Mesendoderm (in vitro differentiated cells): Measurements from ENCODE around the gene PTX4.
"Not testable (repeated sequence)": the region's sequence is repeated elsewhere in the genome, so short reads cannot be mapped to it uniquely, and the experiment has no call there.

Experiments
- DNase-seq: peaks from one replicate; pipeline ENCODE4 v3.0.0; 2013
- H2AK5ac ChIP-seq: 2 replicates; pipeline ENCODE4 v1.6.1; 2013; ENCODE audit warnings: low read length, inconsistent platforms
- H2BK120ac ChIP-seq: 2 replicates; pipeline ENCODE4 v1.6.1; 2013; ENCODE audit warnings: low read depth, mild to moderate bottlenecking, low read length, moderate library complexity, mixed read lengths
- H2BK15ac ChIP-seq: replicated peaks from 2 replicates; pipeline ENCODE4 v1.6.1; 2013; ENCODE audit warnings: low read depth, mild to moderate bottlenecking, moderate library complexity
- H2BK5ac ChIP-seq: 2 replicates; pipeline ENCODE4 v1.6.1; 2013; ENCODE audit warnings: low read length, inconsistent platforms
- H3K18ac ChIP-seq: 2 replicates; pipeline ENCODE4 v1.6.1; 2013; ENCODE audit warnings: mild to moderate bottlenecking, low read length, mixed read lengths
- H3K23ac ChIP-seq: one replicate; pipeline ENCODE4 v1.6.1; 2013; ENCODE audit warnings: low read length
- H3K27ac ChIP-seq: 2 replicates; pipeline ENCODE4 v1.5.1; 2013; ENCODE audit warnings: low read depth, mild to moderate bottlenecking, inconsistent platforms, low read length, moderate library complexity
- H3K27me3 ChIP-seq: 2 replicates; pipeline ENCODE4 v1.6.1; 2013; ENCODE audit warnings: low read length, control low read depth, mild to moderate bottlenecking, inconsistent platforms; ENCODE audit not compliant: insufficient read depth, poor library complexity
- H3K36me3 ChIP-seq: 2 replicates; pipeline ENCODE4 v1.6.1; 2013; ENCODE audit warnings: low read length, inconsistent platforms; ENCODE audit not compliant: control insufficient read depth, insufficient read depth
- H3K4ac ChIP-seq: one replicate; pipeline ENCODE4 v1.6.1; 2013; ENCODE audit warnings: low read depth, mild to moderate bottlenecking, low read length, moderate library complexity
- H3K4me1 ChIP-seq: 2 replicates; pipeline ENCODE4 v1.6.1; 2013; ENCODE audit warnings: low read depth, low read length, inconsistent platforms; ENCODE audit not compliant: control insufficient read depth
- H3K4me2 ChIP-seq: 2 replicates; pipeline ENCODE4 v1.6.1; 2013; ENCODE audit warnings: low read length
- H3K4me3 ChIP-seq: 2 replicates; pipeline ENCODE4 v1.5.1; 2013; ENCODE audit warnings: mild to moderate bottlenecking, low read length
- H3K56ac ChIP-seq: one replicate; pipeline ENCODE4 v1.6.1; 2013; ENCODE audit warnings: low read length
- H3K79me1 ChIP-seq: 2 replicates; pipeline ENCODE4 v1.6.1; 2013; ENCODE audit warnings: low read length, inconsistent platforms
- H3K79me2 ChIP-seq: 2 replicates; pipeline ENCODE4 v1.6.1; 2013; ENCODE audit warnings: mild to moderate bottlenecking, low read length; ENCODE audit not compliant: control insufficient read depth, insufficient read depth
- H3K9ac ChIP-seq: 2 replicates; pipeline ENCODE4 v1.6.1; 2013; ENCODE audit warnings: low read length, inconsistent platforms
- H4K5ac ChIP-seq: one replicate; pipeline ENCODE4 v1.6.1; 2013; ENCODE audit warnings: low read length
- H4K8ac ChIP-seq: one replicate; pipeline ENCODE4 v1.6.1; 2013; ENCODE audit warnings: low read depth, mild to moderate bottlenecking, control low read depth, low read length, moderate library complexity
- WGBS: extraction: QIAGEN DNeasy Blood & Tissue Kit; methylation state at CpG from one replicate; pipeline ENCODE4 v1.1.7; 2013; ENCODE audit warnings: low lambda C conversion rate, missing lambda C conversion rate; ENCODE audit not compliant: insufficient coverage; ENCODE audit errors: extremely low coverage; 5-methylcytosine and 5-hydroxymethylcytosine counted together

PTX4 gene

GRCh38 chr16:1443403-1443973, 45.3 kb downstream of the PTX4 start:
- WGBS = no CpG with 5 or more reads among the region's 38 CpGs
- H3K27ac ChIP-seq = no peak overlapping the region

GRCh38 chr16:1442697-1443096, 46.0 kb downstream of the PTX4 start:
- Histone ChIP-seq H4K5ac (no peak overlapping the region), H3K23ac (no peak overlapping the region), H3K27me3 (no peaks in the 10 kb centered on the region), H2AK5ac (no peak overlapping the region), H3K4me2 (no peak overlapping the region), H2BK15ac (no peak overlapping the region), H3K79me1 (no peaks in the 10 kb centered on the region), H3K4ac (no peak overlapping the region), H3K18ac (no peak overlapping the region), H3K36me3 (no peaks in the 10 kb centered on the region), H3K4me1 (no peaks in the 10 kb centered on the region), H4K8ac (no peak overlapping the region), H3K4me3 (no peak overlapping the region), H3K56ac (no peak overlapping the region), H2BK5ac (no peak overlapping the region), H3K27ac (no peak overlapping the region), H2BK120ac (no peak overlapping the region), H3K9ac (no peak overlapping the region), H3K79me2 (no peaks in the 10 kb centered on the region)
- no peak for DNase-seq
- no CpG with 5 or more reads among the region's 24 CpGs for WGBS

More at GRCh38 chr16:1443403-1443973, 45.3 kb downstream of the PTX4 start:
- H2BK120ac ChIP-seq = no peak overlapping the region
- no peak for DNase-seq
- H3K27me3 ChIP-seq = no peaks in the 10 kb centered on the region
- no peak overlapping the region for H4K8ac ChIP-seq
- no peaks in the 10 kb centered on the region for H3K4me1 ChIP-seq
- H3K79me2 ChIP-seq = no peaks in the 10 kb centered on the region
- no peak overlapping the region for H3K56ac ChIP-seq
- H3K18ac ChIP-seq = no peak overlapping the region
- H4K5ac ChIP-seq = no peak overlapping the region
- no peak overlapping the region for H2BK5ac ChIP-seq
- H3K4ac ChIP-seq = no peak overlapping the region
- H2BK15ac ChIP-seq = no peak overlapping the region
- no peak overlapping the region for H2AK5ac ChIP-seq
- no peak overlapping the region for H3K23ac ChIP-seq
- no peaks in the 10 kb centered on the region for H3K79me1 ChIP-seq
- H3K36me3 ChIP-seq = no peaks in the 10 kb centered on the region
- no peak overlapping the region for H3K4me3 ChIP-seq
- no peak overlapping the region for H3K9ac ChIP-seq
- no peak overlapping the region for H3K4me2 ChIP-seq

GRCh38 chr16:1441391-1441829, 47.3 kb downstream of the PTX4 start:
- Histone ChIP-seq H2BK120ac (no peak overlapping the region), H3K27ac (no peak overlapping the region), H3K79me1 (no peaks in the 10 kb centered on the region), H3K4me2 (no peak overlapping the region), H3K9ac (no peak overlapping the region), H3K27me3 (no peaks in the 10 kb centered on the region), H3K18ac (no peak overlapping the region), H3K79me2 (no peaks in the 10 kb centered on the region), H3K4me1 (no peaks in the 10 kb centered on the region), H3K4ac (no peak overlapping the region), H2AK5ac (no peak overlapping the region), H3K56ac (no peak overlapping the region), H2BK5ac (no peak overlapping the region), H3K4me3 (no peak overlapping the region), H4K8ac (no peak overlapping the region), H3K36me3 (no peaks in the 10 kb centered on the region), H2BK15ac (no peak overlapping the region), H4K5ac (no peak overlapping the region), H3K23ac (no peak overlapping the region)
- no CpG with 5 or more reads among the region's 22 CpGs for WGBS
- no peak for DNase-seq

- WGBS = no CpG with 5 or more reads among the region's 4 CpGs
Measured at GRCh38 chr16:1439699-1440074, 49.1 kb downstream of the PTX4 start.

GRCh38 chr16:1439058-1439698, 49.6 kb downstream of the PTX4 start:
- Histone ChIP-seq H3K79me2 (no peaks in the 10 kb centered on the region), H3K79me1 (no peaks in the 10 kb centered on the region), H3K4ac (no peak overlapping the region), H3K18ac (no peak overlapping the region), H3K56ac (no peak overlapping the region), H4K8ac (no peak overlapping the region), H3K4me3 (no peak overlapping the region), H2BK15ac (no peak overlapping the region), H2AK5ac (no peak overlapping the region), H4K5ac (no peak overlapping the region), H3K23ac (no peak overlapping the region), H2BK120ac (no peak overlapping the region), H3K9ac (no peak overlapping the region), H3K27me3 (no peaks in the 10 kb centered on the region), H2BK5ac (no peak overlapping the region), H3K36me3 (no peaks in the 10 kb centered on the region), H3K4me1 (no peaks in the 10 kb centered on the region), H3K4me2 (no peak overlapping the region), H3K27ac (no peak overlapping the region)
- DNase-seq = no peak
- WGBS = no CpG with 5 or more reads among the region's 27 CpGs

More at GRCh38 chr16:1439699-1440074, 49.1 kb downstream of the PTX4 start:
- H4K5ac ChIP-seq, H3K36me3 ChIP-seq, H2AK5ac ChIP-seq, H3K4me1 ChIP-seq, H3K9ac ChIP-seq, H3K4ac ChIP-seq, H3K23ac ChIP-seq, H3K4me2 ChIP-seq, H3K27ac ChIP-seq, H2BK120ac ChIP-seq, H4K8ac ChIP-seq, H3K18ac ChIP-seq, H3K79me1 ChIP-seq, H3K56ac ChIP-seq, H3K79me2 ChIP-seq, H3K27me3 ChIP-seq, H3K4me3 ChIP-seq, H2BK5ac ChIP-seq, DNase-seq, H2BK15ac ChIP-seq: not testable (repeated sequence)
